Neural cell (in vitro differentiated cells): ENCODE results near the gene PLEKHH3.

Experiments used
- EP300 ChIP-seq: fragments of 450-650 bp; conservative IDR thresholded peaks from 2 replicates; pipeline ENCODE4 v1.6.1; 2014; ENCODE audit warnings: antibody characterized with exemption, mild to moderate bottlenecking, moderate library complexity; ENCODE audit not compliant: poor library complexity, severe bottlenecking
- EZH2 ChIP-seq: fragments of 200-600, 300-800 bp; shearing (Covaris generic), sonication (generic); IDR thresholded peaks from 2 replicates; pipeline ENCODE4 v1.6.1; 2014; ENCODE audit warnings: antibody characterized with exemption, low read length, borderline replicate concordance, mild to moderate bottlenecking; ENCODE audit not compliant: insufficient read depth, poor library complexity, severe bottlenecking
- POLR2AphosphoS5 ChIP-seq: IDR thresholded peaks from 2 replicates; pipeline ENCODE4 v1.6.1; 2012
- RAD21 ChIP-seq: fragments of 450-650 bp; conservative IDR thresholded peaks from 2 replicates; pipeline ENCODE4 v1.6.1; 2014; ENCODE audit warnings: antibody characterized with exemption, mild to moderate bottlenecking, moderate library complexity
- SMC3 ChIP-seq: fragments of 450-650 bp; conservative IDR thresholded peaks from 2 replicates; pipeline ENCODE4 v1.6.1; 2014; ENCODE audit warnings: antibody characterized with exemption, mild to moderate bottlenecking, moderate library complexity; ENCODE audit not compliant: poor library complexity
- TAF1 ChIP-seq: IDR thresholded peaks from 2 replicates; pipeline ENCODE4 v1.6.1; 2012; ENCODE audit warnings: low read depth
- TF ChIP-seq, protein P1 (sequence below): IDR thresholded peaks from 2 replicates; pipeline ENCODE4 v1.6.1; 2012; ENCODE audit warnings: borderline replicate concordance
- TF ChIP-seq, protein P2 (sequence below): fragments of 450-650 bp; IDR thresholded peaks from 2 replicates; pipeline ENCODE4 v1.5.1; 2014; ENCODE audit warnings: antibody characterized with exemption, mild to moderate bottlenecking, moderate library complexity; ENCODE audit not compliant: poor library complexity, severe bottlenecking

DNA sequence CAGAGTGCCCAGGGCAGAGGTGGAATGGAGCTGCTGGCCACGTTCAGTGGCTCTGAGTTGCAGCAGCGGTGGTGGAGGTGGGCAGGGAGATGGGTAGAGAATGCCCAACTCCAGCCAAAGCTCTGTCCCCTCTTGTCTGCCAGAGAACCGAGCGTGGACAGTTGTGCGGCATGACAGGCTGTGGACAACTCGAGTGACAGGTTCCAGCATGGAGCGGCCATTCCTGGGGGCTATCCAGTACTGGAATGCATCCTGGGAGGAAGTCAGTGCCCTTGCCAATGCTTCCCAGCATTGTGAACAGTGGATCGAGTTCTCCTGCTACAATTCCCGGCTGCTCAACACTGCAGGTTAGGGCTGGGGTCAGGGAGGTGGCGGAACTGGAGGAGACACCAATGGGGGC lies 13.8 kb upstream of the PLEKHH3 start:
- TF ChIP-seq, protein P1, sequence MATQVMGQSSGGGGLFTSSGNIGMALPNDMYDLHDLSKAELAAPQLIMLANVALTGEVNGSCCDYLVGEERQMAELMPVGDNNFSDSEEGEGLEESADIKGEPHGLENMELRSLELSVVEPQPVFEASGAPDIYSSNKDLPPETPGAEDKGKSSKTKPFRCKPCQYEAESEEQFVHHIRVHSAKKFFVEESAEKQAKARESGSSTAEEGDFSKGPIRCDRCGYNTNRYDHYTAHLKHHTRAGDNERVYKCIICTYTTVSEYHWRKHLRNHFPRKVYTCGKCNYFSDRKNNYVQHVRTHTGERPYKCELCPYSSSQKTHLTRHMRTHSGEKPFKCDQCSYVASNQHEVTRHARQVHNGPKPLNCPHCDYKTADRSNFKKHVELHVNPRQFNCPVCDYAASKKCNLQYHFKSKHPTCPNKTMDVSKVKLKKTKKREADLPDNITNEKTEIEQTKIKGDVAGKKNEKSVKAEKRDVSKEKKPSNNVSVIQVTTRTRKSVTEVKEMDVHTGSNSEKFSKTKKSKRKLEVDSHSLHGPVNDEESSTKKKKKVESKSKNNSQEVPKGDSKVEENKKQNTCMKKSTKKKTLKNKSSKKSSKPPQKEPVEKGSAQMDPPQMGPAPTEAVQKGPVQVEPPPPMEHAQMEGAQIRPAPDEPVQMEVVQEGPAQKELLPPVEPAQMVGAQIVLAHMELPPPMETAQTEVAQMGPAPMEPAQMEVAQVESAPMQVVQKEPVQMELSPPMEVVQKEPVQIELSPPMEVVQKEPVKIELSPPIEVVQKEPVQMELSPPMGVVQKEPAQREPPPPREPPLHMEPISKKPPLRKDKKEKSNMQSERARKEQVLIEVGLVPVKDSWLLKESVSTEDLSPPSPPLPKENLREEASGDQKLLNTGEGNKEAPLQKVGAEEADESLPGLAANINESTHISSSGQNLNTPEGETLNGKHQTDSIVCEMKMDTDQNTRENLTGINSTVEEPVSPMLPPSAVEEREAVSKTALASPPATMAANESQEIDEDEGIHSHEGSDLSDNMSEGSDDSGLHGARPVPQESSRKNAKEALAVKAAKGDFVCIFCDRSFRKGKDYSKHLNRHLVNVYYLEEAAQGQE = no peak
- TF ChIP-seq, protein P2, sequence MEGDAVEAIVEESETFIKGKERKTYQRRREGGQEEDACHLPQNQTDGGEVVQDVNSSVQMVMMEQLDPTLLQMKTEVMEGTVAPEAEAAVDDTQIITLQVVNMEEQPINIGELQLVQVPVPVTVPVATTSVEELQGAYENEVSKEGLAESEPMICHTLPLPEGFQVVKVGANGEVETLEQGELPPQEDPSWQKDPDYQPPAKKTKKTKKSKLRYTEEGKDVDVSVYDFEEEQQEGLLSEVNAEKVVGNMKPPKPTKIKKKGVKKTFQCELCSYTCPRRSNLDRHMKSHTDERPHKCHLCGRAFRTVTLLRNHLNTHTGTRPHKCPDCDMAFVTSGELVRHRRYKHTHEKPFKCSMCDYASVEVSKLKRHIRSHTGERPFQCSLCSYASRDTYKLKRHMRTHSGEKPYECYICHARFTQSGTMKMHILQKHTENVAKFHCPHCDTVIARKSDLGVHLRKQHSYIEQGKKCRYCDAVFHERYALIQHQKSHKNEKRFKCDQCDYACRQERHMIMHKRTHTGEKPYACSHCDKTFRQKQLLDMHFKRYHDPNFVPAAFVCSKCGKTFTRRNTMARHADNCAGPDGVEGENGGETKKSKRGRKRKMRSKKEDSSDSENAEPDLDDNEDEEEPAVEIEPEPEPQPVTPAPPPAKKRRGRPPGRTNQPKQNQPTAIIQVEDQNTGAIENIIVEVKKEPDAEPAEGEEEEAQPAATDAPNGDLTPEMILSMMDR = no peak
- TF ChIP-seq RAD21 (no peak), EZH2 (no peak), EP300 (no peak), TAF1 (no peak), SMC3 (no peak), POLR2AphosphoS5 (no peak)
